Fibroblast of mammary gland (primary cell): ENCODE measurements around the gene PRKN.
A peak's percentile ranks its signal among the peaks of the same experiment; 100 is the strongest.

Experiments used
- DNase-seq: peaks from one replicate; pipeline ENCODE4 v3.0.0-alpha.2; 2010; ENCODE audit warnings: low read depth
- H3K4me3 ChIP-seq: 2 replicates; pipeline ENCODE4 v1.5.1; 2011; ENCODE audit warnings: low read depth, mild to moderate bottlenecking, low read length, moderate library complexity; ENCODE audit not compliant: control insufficient read depth
- CTCF ChIP-seq: conservative IDR thresholded peaks from 2 replicates; pipeline ENCODE4 v1.5.1; 2011; ENCODE audit warnings: low read depth, low read length, inconsistent platforms; ENCODE audit not compliant: control insufficient read depth, insufficient read depth

The PRKN gene

DNA sequence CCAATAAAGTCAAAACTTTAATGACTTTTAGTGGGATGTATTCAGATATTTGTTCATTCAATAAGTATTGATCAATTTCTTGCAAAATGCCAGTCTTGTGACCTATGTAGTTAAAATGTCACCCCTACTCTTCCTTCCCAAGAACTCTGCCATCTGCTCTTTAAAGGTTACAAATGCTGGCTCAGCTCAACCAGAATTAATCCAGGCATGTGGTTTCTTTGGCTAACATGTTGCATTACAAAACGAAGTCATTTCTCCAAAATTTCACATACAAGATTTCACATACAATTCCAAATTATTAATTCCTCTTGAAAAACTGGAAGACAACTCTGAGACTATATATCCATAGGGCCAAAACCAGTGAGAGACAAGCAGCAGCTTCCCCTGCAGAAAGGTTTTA is 395.7 kb downstream of the PRKN start:
- H3K4me3 ChIP-seq = no peak overlapping the region
- TF ChIP-seq CTCF = no peak
- DNase-seq = no peak

GRCh38 chr6:162325826-162326225 is 401.7 kb downstream of the PRKN start:
- TF ChIP-seq CTCF = no peak
- H3K4me3 ChIP-seq = no peak overlapping the region
- DNase-seq = no peak

GRCh38 chr6:162325051-162325450 is 402.5 kb downstream of the PRKN start:
- no peak for TF ChIP-seq CTCF
- DNase-seq = no peak
- H3K4me3 ChIP-seq = no peak overlapping the region

DNA sequence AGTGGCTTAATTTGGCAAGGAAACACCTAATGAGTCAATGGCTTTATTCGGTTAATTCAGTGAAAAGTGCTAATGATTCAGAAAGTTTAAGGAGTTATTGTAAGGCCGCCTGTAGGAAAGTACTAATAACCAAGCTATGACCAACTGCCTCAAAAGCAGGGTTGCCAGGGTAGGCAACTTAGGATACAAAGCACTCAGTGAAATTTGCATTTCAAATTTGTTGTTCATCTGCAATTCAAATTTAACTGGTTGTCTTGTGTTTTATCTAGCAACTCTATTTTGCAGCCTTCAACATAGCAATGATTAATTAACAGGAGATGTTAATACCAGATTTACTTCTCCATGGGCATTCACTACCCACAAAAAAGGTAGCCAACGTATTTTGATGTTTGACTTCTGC is 412.3 kb downstream of the PRKN start:
- no peak overlapping the region for H3K4me3 ChIP-seq
- no peak for TF ChIP-seq CTCF
- DNase-seq = no peak

DNA sequence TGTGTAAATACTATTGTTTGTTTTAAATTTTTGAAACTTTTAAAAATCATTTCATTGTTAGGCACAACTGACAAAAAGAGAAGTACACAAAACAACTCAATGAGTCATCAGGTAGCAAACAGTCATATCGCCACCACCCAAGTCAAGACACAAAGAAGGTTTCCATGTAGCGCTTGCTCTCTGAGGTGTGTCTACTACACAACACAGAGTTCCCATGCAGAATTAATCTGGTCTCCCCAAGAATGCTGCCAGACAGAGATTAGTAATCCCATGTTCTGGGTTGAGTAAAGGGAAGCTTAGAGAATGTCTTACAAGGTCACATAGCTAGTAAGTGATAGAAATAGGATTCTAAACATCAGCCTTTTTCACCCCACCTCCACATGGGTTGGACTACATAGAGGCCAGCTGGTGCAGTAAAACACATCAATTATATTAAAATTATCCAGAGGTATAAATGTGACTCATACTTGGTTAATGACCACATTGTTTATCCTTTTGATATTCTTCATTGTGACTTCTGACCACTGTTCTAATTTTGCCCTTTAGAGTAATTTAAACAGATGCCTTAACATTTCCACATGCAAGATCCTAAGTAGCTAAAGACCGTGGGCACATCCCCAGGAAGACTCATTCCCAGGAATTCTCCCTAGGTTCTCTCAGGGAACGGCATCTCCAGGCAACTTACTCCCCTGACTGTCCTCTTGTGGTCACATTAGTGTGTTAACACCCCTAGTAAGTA is 413.5 kb downstream of the PRKN start:
- DNase-seq = peak; percentile 81
- no peak for TF ChIP-seq CTCF

DNA sequence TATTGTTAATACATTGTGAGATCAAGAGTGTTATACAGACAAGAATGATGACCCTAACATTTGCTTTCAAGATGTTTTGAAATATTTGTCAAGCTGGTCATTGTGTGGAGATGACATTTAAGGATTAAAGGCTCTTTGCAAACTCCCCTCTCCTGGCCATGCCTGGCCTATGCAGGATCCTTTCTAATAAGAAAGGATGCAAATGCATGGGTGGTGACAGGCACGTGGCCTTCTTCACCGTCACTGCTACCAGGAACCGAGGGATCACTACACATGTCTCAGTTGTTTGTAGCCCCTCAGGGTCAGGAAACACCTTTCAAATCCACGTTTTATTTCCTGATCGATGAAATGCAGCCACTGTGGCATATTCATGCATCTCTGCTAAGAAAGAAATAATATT is 419.7 kb downstream of the PRKN start:
- H3K4me3 ChIP-seq = no peak overlapping the region
- no peak for DNase-seq
- TF ChIP-seq CTCF = no peak

More for the DNA sequence above, 413.5 kb downstream of the PRKN start:
- H3K4me3 ChIP-seq = no peak overlapping the region
